Endothelial cell of umbilical vein (primary cell): ENCODE data around the gene CTNNA2. TPM values are rescaled to one million over a fixed set of nuclear protein-coding genes. Genes with fewer than 3 reads are reported as not detected.
A peak's percentile ranks its signal among the peaks of the same experiment; 100 is the strongest.

Experiments used
- BruUV-seq: library from RNA; stranded (reverse); fragments of 400-500 nt; replicated peaks from 2 replicates; lab custom pipeline; 2021; lab: Mats Ljungman, UMichigan
- CTCF ChIA-PET: fragments of 300-600, 350-600 bp; sonication (Branson Sonifier 250); formaldehyde crosslinking; loops from one replicate; lab custom pipeline; 2021; ENCODE audit warnings: antibody characterized with exemption, inconsistent platforms; lab: Charles Lee
- POLR2A ChIA-PET: fragments of 300-600, 350-600 bp; sonication (Branson Sonifier 250); formaldehyde crosslinking; loops from one replicate; lab custom pipeline; 2021; ENCODE audit warnings: antibody characterized with exemption, inconsistent platforms; lab: Charles Lee
- DNase-seq: peaks from one replicate; pipeline ENCODE4 v3.0.0-alpha.2; 2011; ENCODE audit warnings: low read depth, low spot score
- FAIRE-seq: peaks from 2 replicates; lab custom pipeline; 2011; peaks lifted over from hg19 to GRCh38; lab: Jason Lieb, UNC
- H2AFZ ChIP-seq: 2 replicates; pipeline ENCODE4 v1.6.0; 2012; ENCODE audit warnings: low read depth, low read length, control low read depth, inconsistent platforms
- H3K27ac ChIP-seq: 2 replicates; pipeline ENCODE4 v1.5.1; 2011; ENCODE audit warnings: low read depth, mild to moderate bottlenecking, control low read depth, low read length, moderate library complexity; ENCODE audit not compliant: insufficient read depth
- H3K27me3 ChIP-seq, 2 experiments: 2 replicates each; pipeline versions ENCODE4 v1.6.0 to v1.6.1; 2011; ENCODE audit warnings: low read length in 2 of 2, mixed read lengths in 1 of 2; ENCODE audit not compliant: control insufficient read depth in 2 of 2, insufficient read depth in 2 of 2
- H3K36me3 ChIP-seq, 2 experiments: 2 replicates in 1 of 2; 3 replicates in 1 of 2; pipeline ENCODE4 v1.5.1; 2011; ENCODE audit warnings: low read length in 2 of 2, mild to moderate bottlenecking in 1 of 2, moderate library complexity in 1 of 2; ENCODE audit not compliant: control insufficient read depth in 2 of 2, insufficient read depth in 2 of 2; ENCODE audit errors: extremely low read depth in 1 of 2
- H3K4me1 ChIP-seq: 3 replicates; pipeline ENCODE4 v1.5.1; 2011; ENCODE audit warnings: mild to moderate bottlenecking, low read length; ENCODE audit not compliant: control insufficient read depth, insufficient read depth; ENCODE audit errors: extremely low read depth
- H3K4me2 ChIP-seq: 2 replicates; pipeline ENCODE4 v1.6.1; 2011; ENCODE audit warnings: low read length, control low read depth, mixed read lengths; ENCODE audit not compliant: insufficient read depth
- H3K4me3 ChIP-seq, 3 experiments: fragments of 200-600 bp in 1 of 3; sonication (generic), shearing (Covaris generic) in 1 of 3; replicated peaks in 1 of 3; 2 replicates each; pipeline ENCODE4 v1.5.1; 2011 to 2016; ENCODE audit warnings: control low read depth in 3 of 3, low read length in 3 of 3, mild to moderate bottlenecking in 2 of 3, inconsistent platforms in 1 of 3, low read depth in 1 of 3, moderate library complexity in 1 of 3; ENCODE audit not compliant: insufficient read depth in 1 of 3
- H3K79me2 ChIP-seq: 2 replicates; pipeline ENCODE4 v1.6.0; 2012; ENCODE audit warnings: low read length, inconsistent platforms; ENCODE audit not compliant: control insufficient read depth, insufficient read depth
- H3K9ac ChIP-seq: replicated peaks from 2 replicates; pipeline ENCODE3; 2011; ENCODE audit warnings: low read length, control low read depth; ENCODE audit not compliant: insufficient read depth; ENCODE audit errors: extremely low read depth
- H3K9me1 ChIP-seq: replicated peaks from 3 replicates; pipeline ENCODE4 v1.6.0; 2011; ENCODE audit warnings: mild to moderate bottlenecking, low read length; ENCODE audit not compliant: control insufficient read depth, insufficient read depth; ENCODE audit errors: extremely low read depth
- H3K9me3 ChIP-seq: replicated peaks from 2 replicates; pipeline ENCODE4 v1.5.1; 2012; ENCODE audit warnings: low read length, inconsistent platforms; ENCODE audit not compliant: control insufficient read depth, insufficient read depth
- H4K20me1 ChIP-seq: replicated peaks from 2 replicates; pipeline ENCODE3; 2011; ENCODE audit warnings: mild to moderate bottlenecking, low read length; ENCODE audit not compliant: control insufficient read depth, insufficient read depth; ENCODE audit errors: extremely low read depth
- CTCF ChIP-seq, 2 donors: IDR thresholded peaks; 1 replicate in 1 of 2; 2 replicates in 1 of 2; pipeline ENCODE4 v1.5.1; 2011; ENCODE audit warnings: low read length in 2 of 2, mild to moderate bottlenecking in 2 of 2, moderate library complexity in 2 of 2, control low read depth in 1 of 2, inconsistent platforms in 1 of 2, low read depth in 1 of 2; ENCODE audit not compliant: insufficient read depth in 1 of 2; ENCODE audit errors: extremely low read depth in 1 of 2
- EZH2 ChIP-seq: IDR thresholded peaks from 2 replicates; pipeline ENCODE4 v1.6.1; 2012; ENCODE audit warnings: borderline replicate concordance, low read depth, mild to moderate bottlenecking, moderate library complexity, low read length, inconsistent platforms; ENCODE audit not compliant: severe bottlenecking
- FOS ChIP-seq: IDR thresholded peaks from 2 replicates; pipeline ENCODE4 v1.6.1; 2011; ENCODE audit warnings: mild to moderate bottlenecking, low read length, moderate library complexity, borderline replicate concordance; ENCODE audit not compliant: insufficient read depth
- GATA2 ChIP-seq: IDR thresholded peaks from 2 replicates; pipeline ENCODE4 v1.7.0; 2011; ENCODE audit warnings: low read depth, mild to moderate bottlenecking, moderate library complexity, mixed read lengths, low read length; ENCODE audit not compliant: insufficient read length, insufficient read depth
- JUN ChIP-seq: IDR thresholded peaks from 2 replicates; pipeline ENCODE4 v1.6.1; 2011; ENCODE audit warnings: borderline replicate concordance, low read depth; ENCODE audit not compliant: insufficient read length, insufficient read depth
- MAX ChIP-seq: IDR thresholded peaks from 2 replicates; pipeline ENCODE4 v1.6.1; 2011; ENCODE audit not compliant: insufficient read depth, insufficient read length
- MYC ChIP-seq: IDR thresholded peaks from one replicate; pipeline ENCODE4 v1.6.1; 2011; ENCODE audit warnings: mild to moderate bottlenecking, low read depth, low read length
- POLR2A ChIP-seq: IDR thresholded peaks from 2 replicates; pipeline ENCODE4 v1.6.1; 2012; ENCODE audit warnings: low read depth, mild to moderate bottlenecking, control low read depth, low read length
- POLR2AphosphoS5 ChIP-seq: IDR thresholded peaks from 2 replicates; pipeline ENCODE4 v1.6.1; 2012; ENCODE audit warnings: low read depth, mild to moderate bottlenecking, control low read depth, low read length, moderate library complexity; ENCODE audit not compliant: insufficient read depth
- dilution Hi-C: fragments of 300-500 bp; cut with MboI; formaldehyde crosslinking; loops from one replicate; pipeline ENCODE4 v1.15.0; 2019; ENCODE audit warnings: low sequenced_read_pairs; ENCODE audit not compliant: extremely low pct_ligation_motif_present
- intact Hi-C: fragments of 100-400 bp; cut with micrococcal nuclease; formaldehyde crosslinking; loops from one replicate; pipeline ENCODE4 v1.10.0; 2022
- polyA plus RNA-seq, 4 experiments: library from polyadenylated mRNA; depleted of rRNA in 3 of 4; stranded (reverse) in 3 of 4; unstranded in 1 of 4; fragments of >200 nt; gene quantifications; 2 replicates each; pipeline versions ENCODE4 v1.2.1 to v1.2.3, GENCODE V29; 2011 to 2012; ENCODE audit warnings: missing spikeins in 1 of 4
- total RNA-seq: library from RNA; stranded (reverse); gene quantifications from 2 replicates; pipeline ENCODE4 v1.2.3, GENCODE V29; 2021

Gene CTNNA2
- total and polyA plus RNA-seq, 2 donors (not counting 3 experiments of a cell fraction or from before 2014, with no cell fraction given) = not detected

- ChIA-PET CTCF (no interaction called here), POLR2A (no interaction called here)
- intact Hi-C loops (no loop called here), dilution Hi-C loops (no loop called here)
- H3K4me2 ChIP-seq = no peak overlapping the region
- no TSS peak for BruUV-seq
- DNase-seq (no peak), FAIRE-seq (no peak)
- no peaks in the 10 kb centered on the region for H3K4me1 ChIP-seq
- no peaks in the 10 kb centered on the region for H3K27me3 ChIP-seq
- peak; percentile 15 to 21 for TF ChIP-seq CTCF (IDR thresholded peaks at IDR 0.05; ENCODE audit: extremely low read depth in 1 of 2, insufficient read depth in 1 of 2, low read depth in 1 of 2, low read length in 2 of 2)
- no peak for TF ChIP-seq MYC
- no peaks in the 10 kb centered on the region for H3K79me2 ChIP-seq
- H3K9me1 ChIP-seq = no peaks in the 10 kb centered on the region
- no peak overlapping the region for H3K4me3 ChIP-seq
- no peak overlapping the region for H2AFZ ChIP-seq
- no peak overlapping the region for H3K27ac ChIP-seq
- H3K9ac ChIP-seq = no peak overlapping the region
- no peaks in the 10 kb centered on the region for H3K9me3 ChIP-seq
- H4K20me1 ChIP-seq = no peaks in the 10 kb centered on the region
- no peaks in the 10 kb centered on the region for H3K36me3 ChIP-seq
Measured at GRCh38 chr2:80238692-80239469, 726.0 kb downstream of the CTNNA2 start.

GRCh38 chr2:80242355-80242910, 729.6 kb downstream of the CTNNA2 start:
- Histone ChIP-seq H3K9ac (no peak overlapping the region), H3K36me3 (no peaks in the 10 kb centered on the region), H3K4me1 (no peaks in the 10 kb centered on the region), H3K27me3 (no peaks in the 10 kb centered on the region), H4K20me1 (no peaks in the 10 kb centered on the region), H2AFZ (no peak overlapping the region), H3K9me1 (no peaks in the 10 kb centered on the region), H3K4me3 (no peak overlapping the region), H3K4me2 (no peak overlapping the region), H3K9me3 (no peaks in the 10 kb centered on the region), H3K27ac (no peak overlapping the region), H3K79me2 (no peaks in the 10 kb centered on the region)
- ChIA-PET CTCF (no interaction called here), POLR2A (no interaction called here)
- BruUV-seq = no TSS peak
- DNase-seq (no peak), FAIRE-seq (no peak)
- dilution Hi-C loops (no loop called here), intact Hi-C loops (no loop called here)
- TF ChIP-seq CTCF (IDR thresholded peaks at IDR 0.05; ENCODE audit: extremely low read depth in 1 of 2, insufficient read depth in 1 of 2, low read depth in 1 of 2, low read length in 2 of 2) = no peak
- TF ChIP-seq POLR2AphosphoS5 = no peak
- TF ChIP-seq MAX = no peak
- no peak for TF ChIP-seq FOS
- no peak for TF ChIP-seq GATA2
- no peak for TF ChIP-seq MYC
- TF ChIP-seq EZH2 = no peak
- TF ChIP-seq JUN = no peak
- TF ChIP-seq POLR2A = no peak
